Gastroesophageal sphincter (tissue), 4 donors: ENCODE data around the gene NKD1. TPM values are rescaled to one million over a fixed set of nuclear protein-coding genes. Genes with fewer than 3 reads are reported as not detected.

Experiments used
- ATAC-seq: fragments of 150-250 bp; one replicate; pipeline ENCODE4 v1.9.1; 2016; ENCODE audit warnings: mild to moderate bottlenecking, moderate library complexity
- H3K27ac ChIP-seq, 4 donors: fragments of 200-600 bp; sonication (generic) in 3 of 4; 1 replicate in 3 of 4; 2 replicates in 1 of 4; pipeline ENCODE4 v1.5.1; 2016 to 2019
- H3K27me3 ChIP-seq: fragments of 200-600 bp; sonication (generic); one replicate; pipeline ENCODE4 v1.5.1; 2019
- H3K36me3 ChIP-seq, 2 donors: fragments of 200-600 bp; sonication (generic); one replicate each; pipeline ENCODE4 v1.5.1; 2019; ENCODE audit warnings: control low read depth in 1 of 2
- H3K4me1 ChIP-seq, 3 donors: fragments of 200-600 bp; sonication (generic); 1 replicate in 2 of 3; 2 replicates in 1 of 3; pipeline ENCODE4 v1.5.1; 2016 to 2019; ENCODE audit warnings: control low read depth in 2 of 3
- H3K4me3 ChIP-seq, 2 donors: fragments of 200-600 bp; sonication (generic); one replicate each; pipeline ENCODE4 v1.5.1; 2019; ENCODE audit warnings: mild to moderate bottlenecking in 1 of 2, moderate library complexity in 1 of 2
- H3K9me3 ChIP-seq, 3 donors: fragments of 200-600 bp; sonication (generic); one replicate each; pipeline ENCODE4 v1.5.1; 2017 to 2019; ENCODE audit warnings: control low read depth in 2 of 3
- EP300 ChIP-seq: sonication (generic); formaldehyde crosslinking; IDR thresholded peaks from one replicate; pipeline ENCODE4 v1.6.1; 2017; ENCODE audit warnings: antibody characterized with exemption, mild to moderate bottlenecking
- POLR2A ChIP-seq, 2 donors: fragments of 450-650 bp; IDR thresholded peaks; one replicate each; pipeline ENCODE4 v1.6.1; 2017; ENCODE audit warnings: antibody characterized with exemption in 2 of 2, mild to moderate bottlenecking in 2 of 2, moderate library complexity in 1 of 2
- POLR2AphosphoS5 ChIP-seq: sonication (generic); formaldehyde crosslinking; IDR thresholded peaks from one replicate; pipeline ENCODE4 v1.6.1; 2017; ENCODE audit warnings: antibody characterized with exemption
- WGBS, 2 donors: methylation state at CpG; one replicate each; pipeline ENCODE4 v1.1.5; 2018; ENCODE audit warnings: low coverage in 1 of 2; 5-methylcytosine and 5-hydroxymethylcytosine counted together
- total RNA-seq, 4 donors: library from RNA; depleted of rRNA; stranded (reverse); fragments of >200 nt; gene quantifications; one replicate each; pipeline ENCODE4 v1.1.0, GENCODE V29; 2016
- TF ChIP-seq, protein P1 (sequence below), 4 experiments: fragments of 200-600 bp in 2 of 4; fragments of 450-650 bp in 2 of 4; sonication (generic) in 1 of 4; IDR thresholded peaks; one replicate each; pipeline ENCODE4 v1.5.1; 2017 to 2019; ENCODE audit warnings: antibody characterized with exemption in 4 of 4, mild to moderate bottlenecking in 2 of 4, moderate library complexity in 2 of 4

The NKD1 gene
- total RNA-seq, 4 donors from 2014 or later = 27.7 to 69.2 (median 48.7) TPM

- peaks cover 0 to 43% (median 12%) of the 10 kb centered on the region in 3 donors for H3K4me1 ChIP-seq
- TF ChIP-seq EP300 = no peak
- TF ChIP-seq POLR2AphosphoS5 = no peak
- TF ChIP-seq, protein P1, sequence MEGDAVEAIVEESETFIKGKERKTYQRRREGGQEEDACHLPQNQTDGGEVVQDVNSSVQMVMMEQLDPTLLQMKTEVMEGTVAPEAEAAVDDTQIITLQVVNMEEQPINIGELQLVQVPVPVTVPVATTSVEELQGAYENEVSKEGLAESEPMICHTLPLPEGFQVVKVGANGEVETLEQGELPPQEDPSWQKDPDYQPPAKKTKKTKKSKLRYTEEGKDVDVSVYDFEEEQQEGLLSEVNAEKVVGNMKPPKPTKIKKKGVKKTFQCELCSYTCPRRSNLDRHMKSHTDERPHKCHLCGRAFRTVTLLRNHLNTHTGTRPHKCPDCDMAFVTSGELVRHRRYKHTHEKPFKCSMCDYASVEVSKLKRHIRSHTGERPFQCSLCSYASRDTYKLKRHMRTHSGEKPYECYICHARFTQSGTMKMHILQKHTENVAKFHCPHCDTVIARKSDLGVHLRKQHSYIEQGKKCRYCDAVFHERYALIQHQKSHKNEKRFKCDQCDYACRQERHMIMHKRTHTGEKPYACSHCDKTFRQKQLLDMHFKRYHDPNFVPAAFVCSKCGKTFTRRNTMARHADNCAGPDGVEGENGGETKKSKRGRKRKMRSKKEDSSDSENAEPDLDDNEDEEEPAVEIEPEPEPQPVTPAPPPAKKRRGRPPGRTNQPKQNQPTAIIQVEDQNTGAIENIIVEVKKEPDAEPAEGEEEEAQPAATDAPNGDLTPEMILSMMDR (IDR thresholded peaks at IDR 0.05) = no peak
- no peak for TF ChIP-seq POLR2A (IDR thresholded peaks at IDR 0.05)
- H3K36me3 ChIP-seq = peaks cover 0 to 63% of the 10 kb centered on the region in 2 donors
- H3K27ac ChIP-seq = peak overlapping the region in 3 of 4 donors; percentile 13 to 72 (median 62)
- no peak overlapping the region for H3K4me3 ChIP-seq
- no peaks in the 10 kb centered on the region for H3K27me3 ChIP-seq
- no peaks in the 10 kb centered on the region for H3K9me3 ChIP-seq
- WGBS, 2 donors = 100% methylated on average over 3 of the region's 9 CpGs; no CpG with 5 or more reads in 1 of the 2 donors
- no peak for ATAC-seq
Observed at GRCh38 chr16:50628156-50628802, 80.1 kb downstream of the NKD1 start.

GRCh38 chr16:50629334-50629733 is 81.1 kb downstream of the NKD1 start:
- Histone ChIP-seq H3K27ac (no peak overlapping the region), H3K9me3 (no peaks in the 10 kb centered on the region), H3K4me3 (no peak overlapping the region), H3K4me1 (peaks cover 0 to 36% (median 12%) of the 10 kb centered on the region in 3 donors), H3K36me3 (peaks cover 0 to 68% of the 10 kb centered on the region in 2 donors), H3K27me3 (no peaks in the 10 kb centered on the region)
- TF ChIP-seq, protein P1 (IDR thresholded peaks at IDR 0.05) = no peak
- TF ChIP-seq EP300 (no peak), POLR2AphosphoS5 (no peak), POLR2A (IDR thresholded peaks at IDR 0.05) (no peak)
- ATAC-seq = no peak
- WGBS, 2 donors = 89 to 96% methylated on average over 3 to 4 of the region's 4 CpGs

DNA sequence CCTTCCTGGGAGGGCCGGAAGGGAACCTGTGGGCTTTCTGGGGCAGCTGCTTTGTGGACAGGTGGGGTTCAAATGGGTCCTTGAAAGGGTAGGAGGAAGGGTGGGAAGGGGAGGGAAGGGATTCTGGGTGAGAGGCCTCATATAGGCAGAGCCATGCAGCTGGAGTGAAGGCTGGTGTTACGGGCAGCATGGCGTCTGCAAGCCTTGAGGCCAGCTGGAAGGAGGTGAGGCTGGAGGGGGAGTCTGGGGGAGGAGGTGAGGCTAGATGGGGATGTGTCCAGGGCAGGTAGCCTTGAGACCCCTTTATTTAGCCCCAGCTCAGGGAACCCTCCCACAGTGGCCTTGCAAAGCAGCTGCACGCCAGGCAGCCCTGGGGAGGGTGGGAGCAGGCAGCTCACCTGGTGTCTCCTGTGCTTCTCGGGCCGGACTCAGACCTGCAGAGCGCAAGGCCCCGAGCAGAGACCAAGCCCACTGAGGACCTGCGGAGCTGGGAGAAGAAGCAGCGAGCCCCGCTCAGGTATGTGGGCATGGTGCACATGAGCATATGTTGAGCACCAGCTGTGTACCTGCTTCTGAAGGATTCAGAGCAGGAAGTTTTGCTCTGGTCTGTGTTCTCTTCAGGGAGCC is 82.3 kb downstream of the NKD1 start:
- Histone ChIP-seq H3K9me3 (no peaks in the 10 kb centered on the region), H3K4me1 (peaks cover 0 to 25% (median 10%) of the 10 kb centered on the region in 3 donors), H3K4me3 (no peak overlapping the region), H3K27ac (no peak overlapping the region), H3K27me3 (no peaks in the 10 kb centered on the region), H3K36me3 (peaks cover 0 to 73% of the 10 kb centered on the region in 2 donors)
- TF ChIP-seq POLR2A (IDR thresholded peaks at IDR 0.05) = no peak
- no peak for TF ChIP-seq EP300
- TF ChIP-seq, protein P1 (IDR thresholded peaks at IDR 0.05) = no peak
- TF ChIP-seq POLR2AphosphoS5 = no peak
- WGBS, 2 donors = 100% methylated on average over 1 of the region's 11 CpGs
- ATAC-seq = no peak

DNA sequence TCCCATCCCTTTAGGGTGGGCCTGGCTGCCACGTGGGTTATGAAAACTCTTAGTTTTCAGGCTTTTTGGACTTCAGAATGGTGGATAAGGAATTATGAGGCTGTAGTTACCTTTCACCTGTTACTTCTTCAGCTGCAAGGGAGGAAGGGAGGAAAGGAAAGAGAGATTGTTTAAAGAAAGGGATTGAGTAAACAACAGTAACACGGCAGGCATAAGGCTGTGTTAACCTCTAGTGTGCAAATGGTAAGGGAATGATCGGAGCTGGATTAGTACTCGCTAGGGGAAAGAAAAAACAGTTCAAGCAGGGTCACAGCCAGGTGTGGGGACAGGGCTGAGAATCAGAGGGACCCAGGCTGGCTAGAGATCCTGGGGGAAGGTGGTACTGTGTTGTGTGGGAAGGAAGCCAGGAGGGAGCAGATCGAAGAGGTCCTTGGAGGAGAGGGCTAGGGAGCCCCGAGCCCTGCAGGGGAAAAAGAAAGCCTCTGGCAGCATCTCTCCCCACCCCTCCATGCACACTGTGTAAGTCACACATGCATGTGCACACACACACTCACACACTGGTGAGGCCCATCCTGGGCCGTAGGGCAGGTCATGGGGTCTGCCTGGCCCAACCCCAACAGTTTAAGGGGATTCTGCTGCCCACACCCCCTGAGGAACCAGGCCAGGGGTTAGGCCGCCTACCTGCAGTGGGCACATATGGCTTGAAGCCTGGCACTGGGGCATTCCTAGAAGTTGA is 83.2 kb downstream of the NKD1 start:
- no peak overlapping the region for H3K4me3 ChIP-seq
- H3K27me3 ChIP-seq = no peaks in the 10 kb centered on the region
- no peaks in the 10 kb centered on the region for H3K9me3 ChIP-seq
- TF ChIP-seq EP300 (no peak), POLR2AphosphoS5 (no peak), POLR2A (IDR thresholded peaks at IDR 0.05) (no peak)
- H3K27ac ChIP-seq = no peak overlapping the region
- 56 to 64% methylated on average over 5 to 6 of the region's 8 CpGs for WGBS, 2 donors
- H3K36me3 ChIP-seq = peaks cover 0 to 69% of the 10 kb centered on the region in 2 donors
- H3K4me1 ChIP-seq = peaks cover 0 to 16% (median 7%) of the 10 kb centered on the region in 3 donors
- ATAC-seq = no peak

GRCh38 chr16:50631985-50632576 is 83.9 kb downstream of the NKD1 start:
- H3K9me3 ChIP-seq = no peaks in the 10 kb centered on the region
- H3K27me3 ChIP-seq = no peaks in the 10 kb centered on the region
- no peak overlapping the region for H3K27ac ChIP-seq
- peaks cover 0 to 9% (median 3%) of the 10 kb centered on the region in 3 donors for H3K4me1 ChIP-seq
- H3K36me3 ChIP-seq = peaks cover 0 to 72% of the 10 kb centered on the region in 2 donors
- no peak for ATAC-seq
- TF ChIP-seq EP300 (no peak), POLR2A (IDR thresholded peaks at IDR 0.05) (no peak), POLR2AphosphoS5 (no peak)
- TF ChIP-seq, protein P1 (IDR thresholded peaks at IDR 0.05) = no peak
- 94% methylated on average over 12 of the region's 22 CpGs; no CpG with 5 or more reads in 1 of the 2 donors for WGBS, 2 donors
- H3K4me3 ChIP-seq = no peak overlapping the region
